GM12874 (cell line): ENCODE measurements around the gene ZNF333.

Source experiments
- CTCF ChIP-seq: IDR thresholded peaks from 2 replicates; pipeline ENCODE4 v1.5.1; 2011; ENCODE audit warnings: low read depth, mild to moderate bottlenecking, control low read depth, low read length, moderate library complexity; ENCODE audit not compliant: insufficient read depth

ZNF333 gene

GRCh38 chr19:14722127-14722526 is 32.3 kb downstream of the ZNF333 start:
- no peak for TF ChIP-seq CTCF

- TF ChIP-seq CTCF, result no peak
These were observed 38.7 kb downstream of the ZNF333 start for GRCh38 chr19:14728595-14728994.

GRCh38 chr19:14731200-14731599 is 41.4 kb downstream of the ZNF333 start:
- no peak for TF ChIP-seq CTCF

- no peak for TF ChIP-seq CTCF
These were observed 42.7 kb downstream of the ZNF333 start for GRCh38 chr19:14732510-14732909.

GRCh38 chr19:14733574-14733973 is 43.7 kb downstream of the ZNF333 start:
- no peak for TF ChIP-seq CTCF

GRCh38 chr19:14735915-14736314 is 46.1 kb downstream of the ZNF333 start:
- TF ChIP-seq CTCF, result no peak

GRCh38 chr19:14746886-14747285 is 57.0 kb downstream of the ZNF333 start:
- TF ChIP-seq CTCF, result no peak

GRCh38 chr19:14748601-14749000 is 58.8 kb downstream of the ZNF333 start:
- no peak for TF ChIP-seq CTCF
